SH-SY5Y (cell line): ENCODE results near the gene TAPT1.

Experiments
- GATA2 ChIP-seq: IDR thresholded peaks from 2 replicates; pipeline ENCODE4 v1.6.1; 2011; ENCODE audit warnings: mild to moderate bottlenecking, low read depth, low read length
- GATA3 ChIP-seq: IDR thresholded peaks from 2 replicates; pipeline ENCODE4 v1.6.1; 2011; ENCODE audit warnings: low read depth, mild to moderate bottlenecking, low read length, moderate library complexity

GRCh38 chr4:16239086-16239485, 12.8 kb upstream of the TAPT1 start:
- TF ChIP-seq GATA3 (no peak), GATA2 (no peak)
